ENCODE data around the gene UCK1. TPM values are rescaled to one million over a fixed set of nuclear protein-coding genes. Genes with fewer than 3 reads are reported as not detected.
A peak's percentile ranks its signal among the peaks of the same experiment; 100 is the strongest.

UCK1 gene
- total RNA-seq, 4 donors from 2014 or later = 17.3 to 39.1 (median 24.8) TPM

DNA sequence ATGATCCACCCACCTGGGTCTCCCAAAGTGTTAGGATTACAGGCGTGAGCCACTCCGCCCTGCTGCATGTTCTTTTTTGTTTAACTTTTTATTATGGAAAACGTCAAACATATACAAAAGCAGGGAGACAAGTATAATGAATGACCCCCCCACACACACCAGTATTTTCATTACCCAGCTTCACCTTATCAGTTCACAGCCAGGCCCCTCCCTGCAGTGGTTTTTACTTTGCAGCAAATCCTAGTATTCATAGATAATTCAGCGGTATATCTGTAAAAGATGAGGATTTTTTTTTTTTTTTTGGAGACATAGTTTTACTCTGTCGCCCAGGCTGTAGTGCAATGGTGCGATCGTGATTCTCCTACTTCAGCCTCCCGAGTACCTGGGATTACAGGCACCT is 26.1 kb downstream of the UCK1 start:
- Histone ChIP-seq H3K4me1 (peaks cover 10 to 36% (median 19%) of the 10 kb centered on the region in 3 donors), H3K27ac (no peak overlapping the region), H3K27me3 (no peaks in the 10 kb centered on the region), H3K36me3 (peaks cover 0 to 34% (median 0%) of the 10 kb centered on the region in 3 donors), H3K4me3 (no peak overlapping the region), H3K9me3 (no peaks in the 10 kb centered on the region)
- 86 to 87% methylated on average over 8 of the region's 8 CpGs for WGBS, 2 donors
- intact Hi-C loops (cut with DNase I) = no loop called here
- TF ChIP-seq POLR2A (IDR thresholded peaks at IDR 0.05) = no peak
- TF ChIP-seq, protein P1, sequence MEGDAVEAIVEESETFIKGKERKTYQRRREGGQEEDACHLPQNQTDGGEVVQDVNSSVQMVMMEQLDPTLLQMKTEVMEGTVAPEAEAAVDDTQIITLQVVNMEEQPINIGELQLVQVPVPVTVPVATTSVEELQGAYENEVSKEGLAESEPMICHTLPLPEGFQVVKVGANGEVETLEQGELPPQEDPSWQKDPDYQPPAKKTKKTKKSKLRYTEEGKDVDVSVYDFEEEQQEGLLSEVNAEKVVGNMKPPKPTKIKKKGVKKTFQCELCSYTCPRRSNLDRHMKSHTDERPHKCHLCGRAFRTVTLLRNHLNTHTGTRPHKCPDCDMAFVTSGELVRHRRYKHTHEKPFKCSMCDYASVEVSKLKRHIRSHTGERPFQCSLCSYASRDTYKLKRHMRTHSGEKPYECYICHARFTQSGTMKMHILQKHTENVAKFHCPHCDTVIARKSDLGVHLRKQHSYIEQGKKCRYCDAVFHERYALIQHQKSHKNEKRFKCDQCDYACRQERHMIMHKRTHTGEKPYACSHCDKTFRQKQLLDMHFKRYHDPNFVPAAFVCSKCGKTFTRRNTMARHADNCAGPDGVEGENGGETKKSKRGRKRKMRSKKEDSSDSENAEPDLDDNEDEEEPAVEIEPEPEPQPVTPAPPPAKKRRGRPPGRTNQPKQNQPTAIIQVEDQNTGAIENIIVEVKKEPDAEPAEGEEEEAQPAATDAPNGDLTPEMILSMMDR (IDR thresholded peaks at IDR 0.05) = no peak
- DNase-seq = no peak

- no peak for DNase-seq
- 14 to 22% methylated on average over 18 to 21 of the region's 32 CpGs for WGBS, 2 donors
- TF ChIP-seq, protein P1 (IDR thresholded peaks at IDR 0.05) = peak in 1 of 6 experiments; percentile 7
- TF ChIP-seq POLR2A (IDR thresholded peaks at IDR 0.05) = no peak
- H3K4me3 ChIP-seq = peak overlapping the region; percentile 57 to 94 (median 84)
- peaks cover 0 to 34% (median under 1%) of the 10 kb centered on the region in 3 donors for H3K36me3 ChIP-seq
- no peaks in the 10 kb centered on the region for H3K9me3 ChIP-seq
- no peaks in the 10 kb centered on the region for H3K27me3 ChIP-seq
- H3K4me1 ChIP-seq = peaks cover 10 to 36% (median 19%) of the 10 kb centered on the region in 3 donors
- H3K27ac ChIP-seq = peak overlapping the region in 3 of 4 donors; percentile 61 to 85 (median 77)
- intact Hi-C loops (cut with DNase I) = no loop called here
Measured at GRCh38 chr9:131503626-131504465, 27.2 kb downstream of the UCK1 start.

DNA sequence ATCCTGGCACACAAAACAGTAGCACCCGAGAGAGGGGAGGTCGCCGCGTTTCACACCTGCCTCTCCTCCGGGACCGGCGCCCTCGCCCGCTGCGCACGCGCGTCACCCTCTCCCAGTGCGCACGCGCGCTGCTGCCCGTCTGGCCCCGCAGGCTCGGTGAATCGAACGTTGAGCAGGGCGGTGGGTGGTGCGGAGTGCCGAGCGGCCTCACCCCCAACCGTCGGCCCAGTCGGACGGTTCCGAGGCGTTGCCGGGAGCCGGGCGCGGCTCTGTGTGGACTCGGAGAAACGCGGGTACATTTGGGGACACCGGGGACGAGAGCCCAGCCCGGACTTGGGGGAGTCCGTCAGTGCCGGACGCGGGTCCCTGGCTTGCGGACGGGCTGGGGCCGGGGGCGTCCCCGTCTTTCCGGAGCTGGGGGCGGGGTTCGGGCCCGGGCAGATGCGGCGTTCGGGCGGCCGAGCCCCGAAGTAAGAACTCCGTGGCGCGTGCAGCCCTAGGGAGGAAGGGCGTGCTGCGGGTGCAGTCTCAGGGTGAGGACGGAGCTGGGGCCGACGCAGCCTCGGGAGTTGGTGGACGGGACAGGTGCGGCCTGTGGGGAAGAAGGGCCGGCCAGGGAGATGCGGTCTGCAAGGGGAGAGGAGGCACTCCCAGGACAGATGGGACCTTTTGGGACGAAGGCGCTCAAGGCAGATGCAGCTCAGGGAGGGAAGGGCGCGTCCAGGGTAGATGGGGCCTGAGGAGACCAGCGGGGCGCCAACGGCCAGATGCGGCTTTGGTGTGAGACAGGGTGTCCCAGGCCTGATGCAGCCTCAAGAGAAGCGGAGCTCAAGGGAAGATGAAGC is 28.1 kb downstream of the UCK1 start, which contains the start of gene POMT1:
POMT1 (plus strand) TSS at position 138 of the 845 bp plus-strand sequence. CDS start 1,301 bp downstream, outside the sequence.
- H3K4me1 ChIP-seq = peaks cover 10 to 36% (median 19%) of the 10 kb centered on the region in 3 donors
- TF ChIP-seq, protein P1 (IDR thresholded peaks at IDR 0.05) = peak in 1 of 6 experiments; percentile 46
- TF ChIP-seq POLR2A (IDR thresholded peaks at IDR 0.05) = peak in 1 of 4 donors; percentile 40
- no peaks in the 10 kb centered on the region for H3K9me3 ChIP-seq
- H3K36me3 ChIP-seq = peaks cover 0 to 36% (median 8%) of the 10 kb centered on the region in 3 donors
- WGBS, 2 donors = 0 to 1% methylated on average over 20 of the region's 83 CpGs
- no peaks in the 10 kb centered on the region for H3K27me3 ChIP-seq
- intact Hi-C loops (cut with DNase I) = no loop called here
- H3K27ac ChIP-seq = peak within 1 kb of the TSS; percentile 61 to 85 (median 76)
- peak within 1 kb of the TSS; percentile 57 to 94 (median 84) for H3K4me3 ChIP-seq
- peak; percentile 45 for DNase-seq

DNA sequence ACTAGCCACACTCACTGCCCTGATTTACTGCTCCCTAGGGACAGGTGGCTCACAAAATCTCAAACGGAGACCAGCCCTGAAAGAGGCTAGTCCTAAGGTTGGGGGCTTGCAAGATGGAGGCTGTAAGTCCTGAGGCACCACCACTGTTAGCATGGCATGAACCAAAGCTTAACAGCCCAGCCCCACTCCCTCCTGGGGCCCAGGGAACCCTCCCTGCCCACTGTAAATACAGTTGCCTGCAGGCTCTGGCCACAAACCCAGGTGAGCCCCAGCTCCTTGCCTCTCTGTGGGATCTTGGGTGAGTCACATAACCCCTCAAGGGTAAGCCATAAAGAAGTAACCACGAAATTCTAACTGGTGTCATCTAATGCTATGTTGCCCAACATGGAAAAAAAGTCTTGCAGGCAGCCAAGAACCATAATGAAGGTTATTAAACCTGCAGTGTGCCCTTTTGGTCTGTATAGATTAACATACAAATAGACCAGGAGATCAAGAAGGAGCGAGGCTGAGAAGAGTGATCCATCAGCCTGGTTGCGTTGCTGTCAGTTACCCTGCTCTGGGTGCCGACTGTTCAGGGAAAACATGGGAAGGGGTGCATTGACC is 30.0 kb downstream of the UCK1 start:
- Histone ChIP-seq H3K9me3 (no peaks in the 10 kb centered on the region), H3K4me3 (no peak overlapping the region), H3K27ac (no peak overlapping the region), H3K27me3 (no peaks in the 10 kb centered on the region), H3K4me1 (peaks cover 10 to 36% (median 19%) of the 10 kb centered on the region in 3 donors), H3K36me3 (peaks cover 15 to 44% (median 26%) of the 10 kb centered on the region in 3 donors)
- TF ChIP-seq, protein P1 (IDR thresholded peaks at IDR 0.05) = no peak
- TF ChIP-seq POLR2A (IDR thresholded peaks at IDR 0.05) = no peak
- DNase-seq = no peak
- 36 to 59% methylated on average over 5 of the region's 5 CpGs for WGBS, 2 donors
- intact Hi-C loops (cut with DNase I) = no loop called here

All from esophagus squamous epithelium (tissue), 5 donors.